Lower leg skin (tissue), 4 donors: ENCODE results near the gene PLAAT3. TPM values are rescaled to one million over a fixed set of nuclear protein-coding genes. Genes with fewer than 3 reads are reported as not detected.

ENCODE experiments used
- DNase-seq, 2 donors: peaks; one replicate each; pipeline ENCODE4 v3.0.0-alpha.2; 2019; ENCODE audit warnings: low spot score in 2 of 2
- H3K4me3 ChIP-seq: fragments of 200-600 bp; sonication (generic); 2 replicates; pipeline ENCODE4 v1.5.1; 2017; ENCODE audit warnings: mild to moderate bottlenecking, low read depth; ENCODE audit not compliant: poor library complexity, severe bottlenecking
- POLR2A ChIP-seq, 2 donors: fragments of 450-650 bp; IDR thresholded peaks; one replicate each; pipeline ENCODE4 v1.6.1; 2016 to 2017; ENCODE audit warnings: antibody characterized with exemption in 2 of 2, mild to moderate bottlenecking in 1 of 2, moderate library complexity in 1 of 2
- WGBS, 2 donors: methylation state at CpG; one replicate each; pipeline ENCODE4 v1.1.5; 2018; 5-methylcytosine and 5-hydroxymethylcytosine counted together
- intact Hi-C: fragments of 100-400 bp; cut with DNase I; formaldehyde crosslinking; loops from one replicate; pipeline ENCODE4 v1.15.0; 2023; ENCODE audit warnings: low total_unique reads
- total RNA-seq, 4 donors: library from RNA; depleted of rRNA; stranded (reverse); fragments of >200 nt; gene quantifications; one replicate each; pipeline ENCODE4 v1.1.0, GENCODE V29; 2016
- TF ChIP-seq, protein P1 (sequence below), 3 donors: fragments of 450-650 bp; IDR thresholded peaks; one replicate each; pipeline ENCODE4 v1.5.1; 2016; ENCODE audit warnings: antibody characterized with exemption in 3 of 3, mild to moderate bottlenecking in 3 of 3, moderate library complexity in 2 of 3

The PLAAT3 gene
- total RNA-seq, result 10 to 100 TPM in 3 of 4 donors, 1 to 10 TPM in 1; 9.8 to 15.1 (median 12.3) TPM

GRCh38 chr11:63614136-63614671 is at the start of gene PLAAT3:
Gene PLAAT3 (minus strand): TSS chr11:63614433. CDS start chr11:63614014, 419 bp downstream.
- H3K4me3 ChIP-seq, result peak within 1 kb of the TSS; percentile 41
- WGBS, 2 donors, result 1% methylated on average over 24 to 31 of the region's 53 CpGs
- DNase-seq, result peak; percentile 33 to 93
- no peak for TF ChIP-seq POLR2A (IDR thresholded peaks at IDR 0.05)
- TF ChIP-seq, protein P1, sequence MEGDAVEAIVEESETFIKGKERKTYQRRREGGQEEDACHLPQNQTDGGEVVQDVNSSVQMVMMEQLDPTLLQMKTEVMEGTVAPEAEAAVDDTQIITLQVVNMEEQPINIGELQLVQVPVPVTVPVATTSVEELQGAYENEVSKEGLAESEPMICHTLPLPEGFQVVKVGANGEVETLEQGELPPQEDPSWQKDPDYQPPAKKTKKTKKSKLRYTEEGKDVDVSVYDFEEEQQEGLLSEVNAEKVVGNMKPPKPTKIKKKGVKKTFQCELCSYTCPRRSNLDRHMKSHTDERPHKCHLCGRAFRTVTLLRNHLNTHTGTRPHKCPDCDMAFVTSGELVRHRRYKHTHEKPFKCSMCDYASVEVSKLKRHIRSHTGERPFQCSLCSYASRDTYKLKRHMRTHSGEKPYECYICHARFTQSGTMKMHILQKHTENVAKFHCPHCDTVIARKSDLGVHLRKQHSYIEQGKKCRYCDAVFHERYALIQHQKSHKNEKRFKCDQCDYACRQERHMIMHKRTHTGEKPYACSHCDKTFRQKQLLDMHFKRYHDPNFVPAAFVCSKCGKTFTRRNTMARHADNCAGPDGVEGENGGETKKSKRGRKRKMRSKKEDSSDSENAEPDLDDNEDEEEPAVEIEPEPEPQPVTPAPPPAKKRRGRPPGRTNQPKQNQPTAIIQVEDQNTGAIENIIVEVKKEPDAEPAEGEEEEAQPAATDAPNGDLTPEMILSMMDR (IDR thresholded peaks at IDR 0.05), result no peak
- intact Hi-C loops, result no loop called here

DNA sequence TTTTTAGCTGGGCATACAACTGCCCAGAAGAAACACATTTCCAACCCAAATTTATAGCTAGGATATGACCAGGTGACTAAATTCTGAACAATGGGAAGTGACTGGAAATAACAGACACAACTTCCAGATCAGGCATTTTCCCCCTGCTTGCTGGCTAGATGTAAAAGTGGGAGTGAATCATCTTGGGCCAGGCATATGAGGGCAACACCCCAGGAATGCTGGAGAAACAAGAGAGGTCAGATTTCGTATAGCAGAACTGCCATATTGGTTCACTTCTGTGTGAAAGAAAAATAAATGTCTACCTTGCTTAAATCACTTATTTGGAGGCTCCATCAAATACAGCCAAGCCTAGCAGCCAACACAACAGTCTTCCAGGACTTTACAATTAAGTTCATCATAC is 49.6 kb upstream of the PLAAT3 start:
- TF ChIP-seq, protein P1 (IDR thresholded peaks at IDR 0.05), result no peak
- TF ChIP-seq POLR2A (IDR thresholded peaks at IDR 0.05), result no peak
- no peak overlapping the region for H3K4me3 ChIP-seq
- intact Hi-C loops, result no loop called here
- whole genome bisulfite sequencing, 2 donors, result 0 to 4% methylated on average over 1 of the region's 1 CpG
- no peak for DNase-seq

- 89 to 93% methylated on average over 8 of the region's 8 CpGs for WGBS, 2 donors
- H3K4me3 ChIP-seq, result no peak overlapping the region
- intact Hi-C loops, result no loop called here
- TF ChIP-seq POLR2A (IDR thresholded peaks at IDR 0.05), result no peak
- TF ChIP-seq, protein P1 (IDR thresholded peaks at IDR 0.05), result no peak
- no peak for DNase-seq
These were observed 46.7 kb upstream of the PLAAT3 start for GRCh38 chr11:63660972-63661371.

DNA sequence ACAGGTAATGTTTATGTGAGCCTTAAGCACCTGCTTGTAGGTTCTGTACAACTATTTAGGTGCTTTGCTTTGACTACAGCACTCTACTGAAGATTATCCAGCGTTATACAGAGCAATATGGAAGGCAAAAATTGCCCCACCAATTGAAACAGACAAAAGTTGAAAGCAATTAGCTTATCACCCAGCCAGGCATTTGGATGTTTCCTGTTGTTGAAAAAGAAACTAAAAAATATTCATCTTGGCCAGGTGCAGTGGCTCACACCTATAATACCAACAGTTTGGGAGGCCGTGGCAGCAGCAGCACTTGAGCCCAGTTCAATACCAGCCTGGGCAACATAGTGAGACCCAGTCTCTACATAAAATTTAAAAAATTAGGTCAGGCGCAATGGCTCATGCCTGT is 38.4 kb upstream of the PLAAT3 start:
- TF ChIP-seq, protein P1 (IDR thresholded peaks at IDR 0.05), result no peak
- intact Hi-C loops, result loop anchor here (10.0 kb wide), 1 partner anchor 62 kb away; no protein-coding TSS in a partner anchor
- WGBS, 2 donors, result 76 to 81% methylated on average over 3 of the region's 3 CpGs
- no peak overlapping the region for H3K4me3 ChIP-seq
- DNase-seq, result no peak

- intact Hi-C loops, result no loop called here
- TF ChIP-seq, protein P1 (IDR thresholded peaks at IDR 0.05), result no peak
- no peak for TF ChIP-seq POLR2A (IDR thresholded peaks at IDR 0.05)
- no peak for DNase-seq
- WGBS, 2 donors, result 88 to 90% methylated on average over 3 of the region's 3 CpGs
- H3K4me3 ChIP-seq, result no peak overlapping the region
These were observed 29.0 kb upstream of the PLAAT3 start for GRCh38 chr11:63643205-63643604.

- intact Hi-C loops, result no loop called here
- TF ChIP-seq, protein P1 (IDR thresholded peaks at IDR 0.05), result no peak
- TF ChIP-seq POLR2A (IDR thresholded peaks at IDR 0.05), result no peak
- no peak overlapping the region for H3K4me3 ChIP-seq
- DNase-seq, result no peak
These were observed 27.5 kb upstream of the PLAAT3 start for GRCh38 chr11:63641727-63642126.
